ENCODE data around the gene CELA2A. TPM values are rescaled to one million over a fixed set of nuclear protein-coding genes. Genes with fewer than 3 reads are reported as not detected.
A peak's percentile ranks its signal among the peaks of the same experiment; 100 is the strongest.
"Not testable (repeated sequence)": the region's sequence is repeated elsewhere in the genome, so short reads cannot be mapped to it uniquely, and the experiment has no call there.

CELA2A gene
- total RNA-seq, 1 experiment from 2014 or later = not detected

- Mint-ChIP-seq H3K27ac (ENCODE audit: low read depth, unreplicated experiment) (no peak overlapping the region), H3K27me3 (ENCODE audit: insufficient read depth, unreplicated experiment) (no peaks in the 10 kb centered on the region), H3K36me3 (ENCODE audit: insufficient read depth, unreplicated experiment) (no peaks in the 10 kb centered on the region), H3K4me3 (ENCODE audit: unreplicated experiment) (no peak overlapping the region), H3K9me3 (ENCODE audit: unreplicated experiment) (no peaks in the 10 kb centered on the region), H3K4me1 (ENCODE audit: insufficient read depth, unreplicated experiment) (peaks cover 5% of the 10 kb centered on the region)
- TF ChIP-seq CTCF (IDR thresholded peaks at IDR 0.05; ENCODE audit: unreplicated experiment) = no peak
- ChIA-PET POLR2A (no interaction called here), CTCF (interaction anchor here (0.6 kb wide), 1 partner anchor 607 kb away, joined by 5 read pairs; no protein-coding TSS in a partner anchor)
- peak; percentile 51 for DNase-seq (ENCODE audit: unreplicated experiment)
- BruUV-seq (replicated peaks) = no TSS peak
- intact Hi-C loops (cut with micrococcal nuclease) = no loop called here
Observed at GRCh38 chr1:15459771-15460707, 3.5 kb downstream of the CELA2A start.

DNA sequence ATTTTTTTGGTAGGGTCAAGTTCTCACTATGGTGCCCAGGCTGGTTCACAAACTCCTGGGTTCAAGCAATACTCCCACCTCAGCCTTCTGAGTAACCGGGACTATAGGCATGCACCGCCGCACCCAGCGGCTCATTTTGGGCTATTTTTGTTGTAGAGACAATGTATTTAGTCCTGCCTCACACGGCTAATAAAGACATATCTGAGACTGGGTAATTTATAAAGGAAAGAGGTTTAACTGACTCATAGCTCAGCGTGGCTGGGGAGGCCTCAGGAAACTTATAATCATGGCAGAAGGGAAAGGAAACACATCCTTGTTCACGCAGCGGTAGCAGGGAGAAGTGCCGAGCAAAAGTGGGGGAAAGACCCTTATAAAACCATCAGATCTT is 4.2 kb downstream of the CELA2A start:
- peaks cover under 1% of the 10 kb centered on the region for H3K4me1 Mint-ChIP-seq (ENCODE audit: insufficient read depth, unreplicated experiment)
- no peaks in the 10 kb centered on the region for H3K9me3 Mint-ChIP-seq (ENCODE audit: unreplicated experiment)
- no peak overlapping the region for H3K27ac Mint-ChIP-seq (ENCODE audit: low read depth, unreplicated experiment)
- ChIA-PET CTCF (no interaction called here), POLR2A (no interaction called here)
- intact Hi-C loops (cut with micrococcal nuclease) = no loop called here
- no peaks in the 10 kb centered on the region for H3K27me3 Mint-ChIP-seq (ENCODE audit: insufficient read depth, unreplicated experiment)
- DNase-seq (ENCODE audit: unreplicated experiment) = no peak
- TF ChIP-seq CTCF (IDR thresholded peaks at IDR 0.05; ENCODE audit: unreplicated experiment) = no peak
- H3K4me3 Mint-ChIP-seq (ENCODE audit: unreplicated experiment) = no peak overlapping the region
- no peaks in the 10 kb centered on the region for H3K36me3 Mint-ChIP-seq (ENCODE audit: insufficient read depth, unreplicated experiment)
- BruUV-seq (replicated peaks) = no TSS peak

DNA sequence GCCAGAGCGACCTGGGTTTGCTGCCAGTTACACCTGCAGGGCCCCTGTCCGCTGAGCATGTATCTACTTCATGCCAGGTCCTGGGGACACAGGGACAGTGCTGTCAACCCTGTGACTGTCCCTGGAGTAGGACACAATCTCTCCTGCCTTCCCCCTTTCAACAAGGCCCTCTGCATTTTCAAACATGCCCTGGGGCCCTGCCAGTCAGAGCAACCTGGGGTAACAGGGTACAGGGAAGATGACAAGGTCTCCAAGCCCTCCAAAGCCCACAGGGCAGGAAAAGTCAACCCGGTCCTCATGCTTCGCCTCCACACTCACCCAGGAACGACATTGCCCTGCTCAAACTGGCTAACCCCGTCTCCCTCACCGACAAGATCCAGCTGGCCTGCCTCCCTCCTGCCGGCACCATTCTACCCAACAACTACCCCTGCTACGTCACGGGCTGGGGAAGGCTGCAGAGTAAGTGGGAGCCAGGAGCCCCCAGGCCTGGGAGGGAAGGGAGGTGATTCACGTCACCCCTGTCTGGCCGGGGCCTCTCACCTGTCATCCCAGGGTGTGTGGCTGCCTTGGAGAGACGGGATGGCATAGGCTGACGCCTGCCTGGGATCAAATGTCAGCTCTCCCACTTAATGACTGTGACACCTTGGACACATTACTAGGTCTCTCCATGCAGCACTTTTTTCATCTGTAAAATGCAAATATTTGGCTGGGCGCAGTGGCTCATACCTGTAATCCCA is 6.7 kb downstream of the CELA2A start:
- H3K27me3 Mint-ChIP-seq (ENCODE audit: insufficient read depth, unreplicated experiment); BruUV-seq (replicated peaks); DNase-seq (ENCODE audit: unreplicated experiment); intact Hi-C loops (cut with micrococcal nuclease); H3K4me1 Mint-ChIP-seq (ENCODE audit: insufficient read depth, unreplicated experiment); H3K4me3 Mint-ChIP-seq (ENCODE audit: unreplicated experiment); H3K9me3 Mint-ChIP-seq (ENCODE audit: unreplicated experiment); CTCF ChIA-PET; H3K27ac Mint-ChIP-seq (ENCODE audit: low read depth, unreplicated experiment); H3K36me3 Mint-ChIP-seq (ENCODE audit: insufficient read depth, unreplicated experiment): not testable (repeated sequence)
- POLR2A ChIA-PET = interaction anchor here (0.7 kb wide), 1 partner anchor 111 kb away, joined by 5 read pairs; no protein-coding TSS in a partner anchor

GRCh38 chr1:15463926-15464322 is 7.4 kb downstream of the CELA2A start:
- H3K4me3 Mint-ChIP-seq (ENCODE audit: unreplicated experiment); H3K27me3 Mint-ChIP-seq (ENCODE audit: insufficient read depth, unreplicated experiment); H3K36me3 Mint-ChIP-seq (ENCODE audit: insufficient read depth, unreplicated experiment); DNase-seq (ENCODE audit: unreplicated experiment); H3K4me1 Mint-ChIP-seq (ENCODE audit: insufficient read depth, unreplicated experiment); H3K9me3 Mint-ChIP-seq (ENCODE audit: unreplicated experiment); H3K27ac Mint-ChIP-seq (ENCODE audit: low read depth, unreplicated experiment); CTCF ChIA-PET; intact Hi-C loops (cut with micrococcal nuclease); BruUV-seq (replicated peaks): not testable (repeated sequence)
- POLR2A ChIA-PET = interaction anchor here (0.7 kb wide), 1 partner anchor 111 kb away, joined by 5 read pairs; no protein-coding TSS in a partner anchor

DNA sequence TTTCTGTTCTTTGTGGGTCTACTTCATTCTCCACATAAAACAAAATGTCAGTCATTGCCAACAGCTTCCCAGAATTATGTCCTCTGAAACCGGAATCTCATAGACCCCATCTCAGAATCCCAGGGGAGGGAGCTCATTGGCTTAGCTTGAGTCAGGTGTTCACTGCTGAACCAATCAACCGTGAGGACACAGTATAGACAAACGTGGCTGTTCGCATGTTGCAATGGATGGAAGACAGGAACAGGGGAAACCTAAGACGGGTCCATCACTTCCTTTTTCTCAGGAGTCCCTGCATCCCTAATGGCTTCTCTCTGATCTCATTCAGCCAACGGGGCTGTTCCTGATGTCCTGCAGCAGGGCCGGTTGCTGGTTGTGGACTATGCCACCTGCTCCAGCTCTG is 9.1 kb downstream of the CELA2A start:
- POLR2A ChIA-PET = no interaction called here
- H3K4me3 Mint-ChIP-seq (ENCODE audit: unreplicated experiment) = no peak overlapping the region
- no peaks in the 10 kb centered on the region for H3K9me3 Mint-ChIP-seq (ENCODE audit: unreplicated experiment)
- CTCF ChIA-PET = interaction anchor here (0.6 to 0.7 kb wide), 2 partner anchors 34 to 143 kb away, joined by 3 to 4 read pairs; no protein-coding TSS in a partner anchor
- BruUV-seq (replicated peaks) = no TSS peak
- H3K27ac Mint-ChIP-seq (ENCODE audit: low read depth, unreplicated experiment) = no peak overlapping the region
- intact Hi-C loops (cut with micrococcal nuclease) = no loop called here
- no peaks in the 10 kb centered on the region for H3K4me1 Mint-ChIP-seq (ENCODE audit: insufficient read depth, unreplicated experiment)
- H3K27me3 Mint-ChIP-seq (ENCODE audit: insufficient read depth, unreplicated experiment) = no peaks in the 10 kb centered on the region
- no peaks in the 10 kb centered on the region for H3K36me3 Mint-ChIP-seq (ENCODE audit: insufficient read depth, unreplicated experiment)
- no peak for DNase-seq (ENCODE audit: unreplicated experiment)
- TF ChIP-seq CTCF (IDR thresholded peaks at IDR 0.05; ENCODE audit: unreplicated experiment) = no peak

DNA sequence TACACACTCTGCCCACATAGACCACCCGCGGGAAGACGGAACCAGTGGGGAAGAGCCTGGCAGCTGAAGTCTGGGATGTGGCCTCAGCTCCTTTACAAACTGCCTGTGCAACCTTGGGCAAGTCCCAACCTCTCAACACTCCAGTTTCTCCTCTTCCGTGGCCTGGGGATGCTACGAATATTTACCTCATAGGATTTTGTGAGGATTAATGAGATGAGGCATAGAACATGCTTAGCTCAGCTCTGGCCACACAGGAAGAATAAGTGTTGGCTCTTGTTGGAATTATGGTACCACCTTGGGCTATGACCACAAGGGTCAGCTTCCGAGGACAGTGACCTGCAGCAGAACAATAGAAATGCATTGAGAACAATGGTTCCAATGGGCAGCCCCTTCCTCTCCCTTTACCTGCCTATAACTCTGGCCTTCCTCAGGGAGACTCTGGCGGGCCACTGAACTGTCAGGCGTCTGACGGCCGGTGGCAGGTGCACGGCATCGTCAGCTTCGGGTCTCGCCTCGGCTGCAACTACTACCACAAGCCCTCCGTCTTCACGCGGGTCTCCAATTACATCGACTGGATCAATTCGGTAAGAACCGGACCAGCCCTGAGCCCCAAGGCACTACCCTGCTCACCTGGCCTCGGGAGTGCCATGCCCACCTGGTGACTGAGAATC is 10.6 kb downstream of the CELA2A start:
- H3K27ac Mint-ChIP-seq (ENCODE audit: low read depth, unreplicated experiment); POLR2A ChIA-PET; H3K36me3 Mint-ChIP-seq (ENCODE audit: insufficient read depth, unreplicated experiment); H3K27me3 Mint-ChIP-seq (ENCODE audit: insufficient read depth, unreplicated experiment); BruUV-seq (replicated peaks); intact Hi-C loops (cut with micrococcal nuclease); H3K4me3 Mint-ChIP-seq (ENCODE audit: unreplicated experiment); H3K9me3 Mint-ChIP-seq (ENCODE audit: unreplicated experiment); DNase-seq (ENCODE audit: unreplicated experiment); H3K4me1 Mint-ChIP-seq (ENCODE audit: insufficient read depth, unreplicated experiment): not testable (repeated sequence)
- CTCF ChIA-PET = interaction anchor here (0.7 kb wide), 1 partner anchor 289 kb away, joined by 3 read pairs; no protein-coding TSS in a partner anchor

All from MCF 10A (cell line).